ENCODE data around the gene FAM124A.
A peak's percentile ranks its signal among the peaks of the same experiment; 100 is the strongest.

The FAM124A gene

DNA sequence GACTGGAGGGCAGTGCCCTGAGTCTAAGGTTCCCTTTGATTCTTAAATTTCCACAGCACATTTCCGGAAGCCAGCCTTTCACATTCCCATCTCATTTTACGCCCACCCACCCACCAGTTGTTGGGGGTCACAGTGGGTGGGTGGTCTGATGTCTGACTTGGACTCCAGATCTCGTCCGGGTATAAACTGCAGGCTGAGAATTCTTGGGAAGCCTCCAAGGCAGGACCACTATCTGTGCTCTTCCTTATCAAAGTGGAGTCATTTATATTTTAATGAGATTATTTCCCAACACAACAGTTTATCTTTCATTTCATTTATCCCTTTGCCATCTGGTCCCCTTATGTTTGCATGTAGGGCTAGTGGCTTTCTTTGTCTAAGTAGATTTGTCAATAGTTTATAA is 3.6 kb upstream of the FAM124A start:
- Histone ChIP-seq H3K4me2 (ENCODE audit: insufficient read depth, low read length) (no peak overlapping the region), H3K27ac (ENCODE audit: low read length) (no peak overlapping the region), H3K9ac (ENCODE audit: low read depth, low read length) (no peak overlapping the region), H4K20me1 (ENCODE audit: insufficient read depth, low read length) (no peaks in the 10 kb centered on the region), H3K27me3 (ENCODE audit: insufficient read depth, low read length, poor library complexity) (peaks cover 40% of the 10 kb centered on the region), H3K36me3 (ENCODE audit: insufficient read depth, low read length) (no peaks in the 10 kb centered on the region), H3K4me1 (ENCODE audit: insufficient read depth, low read length) (peaks cover 13% of the 10 kb centered on the region), H3K79me2 (ENCODE audit: insufficient read depth, low read length) (no peaks in the 10 kb centered on the region), H2AFZ (ENCODE audit: low read depth, low read length) (no peak overlapping the region), H3K9me3 (ENCODE audit: insufficient read depth, low read length, severe bottlenecking) (no peaks in the 10 kb centered on the region), H3K4me3 (ENCODE audit: low read depth in 1 of 2, low read length in 2 of 2) (no peak overlapping the region)
- no peak for ATAC-seq (ENCODE audit: insufficient read depth, low read depth)
- no peak for TF ChIP-seq EZH2 (IDR thresholded peaks at IDR 0.05; ENCODE audit: borderline replicate concordance, low read depth, low read length, severe bottlenecking)
- TF ChIP-seq, protein P1, sequence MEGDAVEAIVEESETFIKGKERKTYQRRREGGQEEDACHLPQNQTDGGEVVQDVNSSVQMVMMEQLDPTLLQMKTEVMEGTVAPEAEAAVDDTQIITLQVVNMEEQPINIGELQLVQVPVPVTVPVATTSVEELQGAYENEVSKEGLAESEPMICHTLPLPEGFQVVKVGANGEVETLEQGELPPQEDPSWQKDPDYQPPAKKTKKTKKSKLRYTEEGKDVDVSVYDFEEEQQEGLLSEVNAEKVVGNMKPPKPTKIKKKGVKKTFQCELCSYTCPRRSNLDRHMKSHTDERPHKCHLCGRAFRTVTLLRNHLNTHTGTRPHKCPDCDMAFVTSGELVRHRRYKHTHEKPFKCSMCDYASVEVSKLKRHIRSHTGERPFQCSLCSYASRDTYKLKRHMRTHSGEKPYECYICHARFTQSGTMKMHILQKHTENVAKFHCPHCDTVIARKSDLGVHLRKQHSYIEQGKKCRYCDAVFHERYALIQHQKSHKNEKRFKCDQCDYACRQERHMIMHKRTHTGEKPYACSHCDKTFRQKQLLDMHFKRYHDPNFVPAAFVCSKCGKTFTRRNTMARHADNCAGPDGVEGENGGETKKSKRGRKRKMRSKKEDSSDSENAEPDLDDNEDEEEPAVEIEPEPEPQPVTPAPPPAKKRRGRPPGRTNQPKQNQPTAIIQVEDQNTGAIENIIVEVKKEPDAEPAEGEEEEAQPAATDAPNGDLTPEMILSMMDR (IDR thresholded peaks at IDR 0.05; ENCODE audit: borderline replicate concordance, extremely low read depth, low read length, poor library complexity, severe bottlenecking), result no peak
- DNase-seq, result no peak

DNA sequence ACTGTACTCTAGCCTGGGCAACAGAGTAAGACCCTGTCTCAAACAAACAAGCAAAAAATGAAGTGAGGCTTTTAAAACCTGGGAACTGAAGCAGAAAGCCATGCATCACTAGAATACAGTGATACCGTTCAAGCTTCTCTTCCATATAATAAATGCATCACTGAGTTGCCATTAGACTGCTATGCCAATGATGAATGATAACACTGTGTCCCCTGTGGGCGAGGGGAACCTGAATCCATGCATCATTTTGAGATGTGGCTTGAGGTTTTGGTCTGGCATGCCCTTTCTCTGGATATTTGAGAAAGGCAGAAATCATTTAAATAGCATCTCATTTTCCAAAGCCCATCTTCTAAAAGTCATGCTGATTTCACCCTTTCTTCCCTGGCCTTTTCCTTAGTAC is 1.5 kb upstream of the FAM124A start:
- Histone ChIP-seq H3K79me2 (ENCODE audit: insufficient read depth, low read length) (no peaks in the 10 kb centered on the region), H3K36me3 (ENCODE audit: insufficient read depth, low read length) (no peaks in the 10 kb centered on the region), H3K9me3 (ENCODE audit: insufficient read depth, low read length, severe bottlenecking) (no peaks in the 10 kb centered on the region), H3K27me3 (ENCODE audit: insufficient read depth, low read length, poor library complexity) (peaks cover 52% of the 10 kb centered on the region), H3K9ac (ENCODE audit: low read depth, low read length) (no peak overlapping the region), H3K4me2 (ENCODE audit: insufficient read depth, low read length) (no peak overlapping the region), H2AFZ (ENCODE audit: low read depth, low read length) (no peak overlapping the region), H4K20me1 (ENCODE audit: insufficient read depth, low read length) (no peaks in the 10 kb centered on the region), H3K27ac (ENCODE audit: low read length) (no peak overlapping the region), H3K4me1 (ENCODE audit: insufficient read depth, low read length) (peaks cover 13% of the 10 kb centered on the region), H3K4me3 (ENCODE audit: low read depth in 1 of 2, low read length in 2 of 2) (no peak overlapping the region)
- DNase-seq, result no peak
- TF ChIP-seq EZH2 (IDR thresholded peaks at IDR 0.05; ENCODE audit: borderline replicate concordance, low read depth, low read length, severe bottlenecking), result no peak
- TF ChIP-seq, protein P1 (IDR thresholded peaks at IDR 0.05; ENCODE audit: borderline replicate concordance, extremely low read depth, low read length, poor library complexity, severe bottlenecking), result no peak
- no peak for ATAC-seq (ENCODE audit: insufficient read depth, low read depth)

DNA sequence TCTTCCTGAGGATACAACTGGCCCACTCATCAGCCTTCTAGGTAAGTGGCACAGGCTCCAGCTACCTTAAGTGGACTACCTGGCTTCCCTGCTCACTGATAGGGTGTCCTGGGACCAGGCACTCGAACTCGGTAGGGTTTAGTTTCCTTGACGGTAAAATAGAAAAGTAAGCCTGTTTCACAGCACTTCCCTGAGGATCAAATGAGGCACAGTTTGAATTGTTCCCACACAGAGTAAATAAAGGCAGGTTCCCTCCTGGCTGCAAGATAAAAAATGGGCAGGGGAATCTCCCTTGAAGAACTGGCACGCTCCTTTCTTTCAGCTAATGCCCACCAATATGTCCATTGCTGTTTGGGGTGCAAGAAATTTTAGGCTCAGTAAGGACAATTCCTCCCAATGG is 1.1 kb upstream of the FAM124A start:
- H3K27me3 ChIP-seq (ENCODE audit: insufficient read depth, low read length, poor library complexity), result peaks cover 53% of the 10 kb centered on the region
- DNase-seq (no peak), ATAC-seq (ENCODE audit: insufficient read depth, low read depth) (no peak)
- H3K9me3 ChIP-seq (ENCODE audit: insufficient read depth, low read length, severe bottlenecking), result no peaks in the 10 kb centered on the region
- H3K36me3 ChIP-seq (ENCODE audit: insufficient read depth, low read length), result no peaks in the 10 kb centered on the region
- no peak overlapping the region for H3K27ac ChIP-seq (ENCODE audit: low read length)
- H3K4me2 ChIP-seq (ENCODE audit: insufficient read depth, low read length), result peak overlapping the region; percentile 86; the same call in 1 of the 2 replicates
- no peak overlapping the region for H3K4me3 ChIP-seq (ENCODE audit: low read depth in 1 of 2, low read length in 2 of 2)
- H4K20me1 ChIP-seq (ENCODE audit: insufficient read depth, low read length), result no peaks in the 10 kb centered on the region
- H3K4me1 ChIP-seq (ENCODE audit: insufficient read depth, low read length), result peaks cover 13% of the 10 kb centered on the region
- no peak overlapping the region for H2AFZ ChIP-seq (ENCODE audit: low read depth, low read length)
- no peak overlapping the region for H3K9ac ChIP-seq (ENCODE audit: low read depth, low read length)
- TF ChIP-seq, protein P1 (IDR thresholded peaks at IDR 0.05; ENCODE audit: borderline replicate concordance, extremely low read depth, low read length, poor library complexity, severe bottlenecking), result no peak
- TF ChIP-seq EZH2 (IDR thresholded peaks at IDR 0.05; ENCODE audit: borderline replicate concordance, low read depth, low read length, severe bottlenecking), result no peak
- no peaks in the 10 kb centered on the region for H3K79me2 ChIP-seq (ENCODE audit: insufficient read depth, low read length)

DNA sequence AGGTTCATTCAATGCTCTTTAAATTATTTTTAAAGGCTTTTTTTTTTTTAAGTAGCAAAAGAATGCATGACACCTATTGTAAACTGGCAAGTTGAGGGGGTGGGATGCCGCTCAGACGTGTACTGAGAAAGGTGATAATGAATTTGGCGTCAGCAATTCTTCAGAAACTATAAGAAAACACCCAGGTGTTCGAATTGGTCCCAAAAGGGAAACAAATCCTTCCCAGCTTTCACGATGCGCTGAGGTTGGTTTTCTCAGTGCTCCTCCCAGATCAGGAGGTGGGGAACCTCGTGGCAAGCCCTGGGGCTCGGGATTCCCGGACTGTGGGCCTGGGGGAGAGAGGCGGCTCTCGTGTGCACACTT is 543 bp upstream of the FAM124A start:
- H3K4me2 ChIP-seq (ENCODE audit: insufficient read depth, low read length), result peak overlapping the region; percentile 86
- no peaks in the 10 kb centered on the region for H3K36me3 ChIP-seq (ENCODE audit: insufficient read depth, low read length)
- H3K4me1 ChIP-seq (ENCODE audit: insufficient read depth, low read length), result peaks cover 13% of the 10 kb centered on the region
- no peaks in the 10 kb centered on the region for H4K20me1 ChIP-seq (ENCODE audit: insufficient read depth, low read length)
- peak overlapping the region in 1 of 2 experiments; percentile 72; a peak in 3 of 4 replicates for H3K4me3 ChIP-seq (ENCODE audit: low read depth in 1 of 2, low read length in 2 of 2)
- H3K27me3 ChIP-seq (ENCODE audit: insufficient read depth, low read length, poor library complexity), result peaks cover 56% of the 10 kb centered on the region
- H2AFZ ChIP-seq (ENCODE audit: low read depth, low read length), result peak overlapping the region; percentile 82
- no peak overlapping the region for H3K27ac ChIP-seq (ENCODE audit: low read length)
- H3K9ac ChIP-seq (ENCODE audit: low read depth, low read length), result peak overlapping the region; percentile 39
- DNase-seq, result peak; percentile 9
- H3K79me2 ChIP-seq (ENCODE audit: insufficient read depth, low read length), result no peaks in the 10 kb centered on the region
- no peak for ATAC-seq (ENCODE audit: insufficient read depth, low read depth)
- no peak for TF ChIP-seq EZH2 (IDR thresholded peaks at IDR 0.05; ENCODE audit: borderline replicate concordance, low read depth, low read length, severe bottlenecking)
- TF ChIP-seq, protein P1 (IDR thresholded peaks at IDR 0.05; ENCODE audit: borderline replicate concordance, extremely low read depth, low read length, poor library complexity, severe bottlenecking), result no peak
- no peaks in the 10 kb centered on the region for H3K9me3 ChIP-seq (ENCODE audit: insufficient read depth, low read length, severe bottlenecking)
